Keratinocyte (primary cell): ENCODE data around the gene IGSF1. TPM values are rescaled to one million over a fixed set of nuclear protein-coding genes. Genes with fewer than 3 reads are reported as not detected.

ENCODE experiments used
- DNase-seq: peaks from one replicate; pipeline ENCODE4 v3.0.0-alpha.2; 2011; ENCODE audit warnings: low read depth, missing footprints, low spot score
- FAIRE-seq: peaks from 2 replicates; lab custom pipeline; 2011; peaks lifted over from hg19 to GRCh38; lab: Jason Lieb, UNC
- H2AFZ ChIP-seq: 2 replicates; pipeline ENCODE4 v1.6.0; 2012; ENCODE audit warnings: low read length, control low read depth, inconsistent platforms; ENCODE audit not compliant: control insufficient read depth
- H3K27ac ChIP-seq: 2 replicates; pipeline ENCODE4 v1.5.1; 2011; ENCODE audit warnings: low read length; ENCODE audit not compliant: control insufficient read depth, insufficient read depth
- H3K27me3 ChIP-seq: 3 replicates; pipeline ENCODE4 v1.6.0; 2011; ENCODE audit warnings: low read length; ENCODE audit not compliant: control insufficient read depth, insufficient read depth; ENCODE audit errors: extremely low read depth
- H3K36me3 ChIP-seq, 2 experiments: 2 replicates in 1 of 2; 3 replicates in 1 of 2; pipeline ENCODE4 v1.5.1; 2011; ENCODE audit warnings: low read length in 2 of 2, mild to moderate bottlenecking in 1 of 2; ENCODE audit not compliant: control insufficient read depth in 2 of 2, insufficient read depth in 2 of 2; ENCODE audit errors: extremely low read depth in 1 of 2
- H3K4me1 ChIP-seq: 3 replicates; pipeline ENCODE4 v1.5.1; 2011; ENCODE audit warnings: low read length; ENCODE audit not compliant: control insufficient read depth, insufficient read depth; ENCODE audit errors: extremely low read depth
- H3K4me2 ChIP-seq: 3 replicates; pipeline ENCODE4 v1.6.0; 2011; ENCODE audit warnings: low read depth, low read length; ENCODE audit not compliant: control insufficient read depth, insufficient read depth; ENCODE audit errors: extremely low read depth
- H3K4me3 ChIP-seq, 3 experiments: fragments of 200-600 bp in 1 of 3; sonication (generic) in 1 of 3; 2 replicates in 2 of 3; 3 replicates in 1 of 3; pipeline ENCODE4 v1.5.1; 2011 to 2016; ENCODE audit warnings: low read length in 3 of 3, mild to moderate bottlenecking in 3 of 3, control low read depth in 2 of 3, inconsistent platforms in 1 of 3, low read depth in 1 of 3, mixed read lengths in 1 of 3, mixed run types in 1 of 3, moderate library complexity in 1 of 3; ENCODE audit not compliant: control insufficient read depth in 2 of 3, insufficient read depth in 2 of 3; ENCODE audit errors: extremely low read depth in 1 of 3
- H3K79me2 ChIP-seq: 2 replicates; pipeline ENCODE4 v1.6.0; 2012; ENCODE audit warnings: low read length; ENCODE audit not compliant: control insufficient read depth, insufficient read depth
- H3K9ac ChIP-seq: 3 replicates; pipeline ENCODE4 v1.6.0; 2011; ENCODE audit warnings: low read length; ENCODE audit not compliant: control insufficient read depth, insufficient read depth; ENCODE audit errors: extremely low read depth
- H3K9me1 ChIP-seq: 3 replicates; pipeline ENCODE4 v1.6.0; 2011; ENCODE audit warnings: low read length; ENCODE audit not compliant: control insufficient read depth, insufficient read depth; ENCODE audit errors: extremely low read depth
- H3K9me3 ChIP-seq: 2 replicates; pipeline ENCODE4 v1.5.1; 2012; ENCODE audit warnings: low read depth, low read length; ENCODE audit not compliant: control insufficient read depth
- H4K20me1 ChIP-seq: 3 replicates; pipeline ENCODE4 v1.6.0; 2011; ENCODE audit warnings: low read length; ENCODE audit not compliant: control insufficient read depth, insufficient read depth; ENCODE audit errors: extremely low read depth
- CTCF ChIP-seq, 3 experiments: IDR thresholded peaks in 1 of 3; conservative IDR thresholded peaks in 1 of 3; optimal IDR thresholded peaks in 1 of 3; 2 replicates in 2 of 3; 3 replicates in 1 of 3; pipeline versions ENCODE3 to v1.5.1; 2011; ENCODE audit warnings: low read length in 3 of 3, mild to moderate bottlenecking in 3 of 3, moderate library complexity in 2 of 3, control low read depth in 1 of 3, inconsistent platforms in 1 of 3; ENCODE audit not compliant: insufficient read depth in 2 of 3; ENCODE audit errors: extremely low read depth in 1 of 3
- EZH2 ChIP-seq: IDR thresholded peaks from one replicate; pipeline ENCODE4 v1.6.1; 2012; ENCODE audit warnings: inconsistent platforms, mild to moderate bottlenecking, low read length, moderate library complexity
- dilution Hi-C: fragments of 300-500 bp; cut with MboI; formaldehyde crosslinking; loops from one replicate; pipeline ENCODE4 v1.7.0; 2020; ENCODE audit warnings: low sequenced_read_pairs; ENCODE audit not compliant: extremely low pct_ligation_motif_present
- polyA plus RNA-seq, 5 experiments: library from polyadenylated mRNA; depleted of rRNA in 3 of 5; stranded (reverse) in 3 of 5; stranded (forward) in 1 of 5; unstranded in 1 of 5; fragments of >200 nt; gene quantifications; 1 replicate in 1 of 5; 2 replicates in 3 of 5; 3 replicates in 1 of 5; pipeline versions ENCODE4 v1.2.1 to v1.2.3, GENCODE V29; 2011 to 2012; ENCODE audit warnings: missing spikeins in 2 of 5, low read depth in 1 of 5, low replicate concordance in 1 of 5

The IGSF1 gene
- polyA plus RNA-seq, 1 donor (not counting 4 experiments of a cell fraction or from before 2014, with no cell fraction given) = not detected

GRCh38 chrX:131271274-131271673, 17.8 kb downstream of the IGSF1 start:
- no peak for TF ChIP-seq EZH2
- no peak for TF ChIP-seq CTCF (optimal IDR thresholded peaks at IDR 0.05 in 1 of 3, IDR thresholded peaks at IDR 0.05 in 1 of 3, conservative IDR thresholded peaks at IDR 0.05 in 1 of 3; ENCODE audit: extremely low read depth in 1 of 3, insufficient read depth in 2 of 3, low read length in 3 of 3)
- Histone ChIP-seq H3K9me1 (no peaks in the 10 kb centered on the region), H3K27ac (no peak overlapping the region), H3K79me2 (no peaks in the 10 kb centered on the region), H3K36me3 (no peaks in the 10 kb centered on the region), H3K27me3 (no peaks in the 10 kb centered on the region), H3K4me2 (no peak overlapping the region), H3K9me3 (no peaks in the 10 kb centered on the region), H4K20me1 (no peaks in the 10 kb centered on the region), H3K9ac (no peak overlapping the region), H2AFZ (no peak overlapping the region), H3K4me3 (no peak overlapping the region), H3K4me1 (no peaks in the 10 kb centered on the region)
- dilution Hi-C loops = no loop called here
- FAIRE-seq = no peak
- no peak for DNase-seq

DNA sequence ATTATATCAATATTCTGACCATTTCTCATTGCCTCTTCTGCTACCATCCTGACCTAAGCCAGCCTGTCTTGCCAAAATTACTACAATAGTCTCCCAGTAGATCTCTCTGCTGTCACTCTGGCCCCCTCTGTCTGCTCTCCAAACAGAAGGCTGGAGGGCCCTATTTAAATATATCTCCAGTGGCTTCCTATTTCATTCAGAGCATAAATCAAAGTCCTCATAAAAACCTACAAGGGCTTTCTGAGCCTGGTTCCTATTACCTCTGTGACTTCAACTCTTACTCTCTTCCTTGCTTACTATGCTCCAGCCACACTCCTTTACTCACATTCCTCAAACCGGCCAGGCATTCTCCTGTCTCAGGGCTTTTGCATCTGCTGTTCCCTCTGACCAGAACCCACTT, 19.0 kb downstream of the IGSF1 start:
- Histone ChIP-seq H3K9me1 (no peaks in the 10 kb centered on the region), H2AFZ (no peak overlapping the region), H4K20me1 (no peaks in the 10 kb centered on the region), H3K27ac (no peak overlapping the region), H3K4me1 (no peaks in the 10 kb centered on the region), H3K79me2 (no peaks in the 10 kb centered on the region), H3K27me3 (no peaks in the 10 kb centered on the region), H3K9me3 (no peaks in the 10 kb centered on the region), H3K9ac (no peak overlapping the region), H3K4me3 (no peak overlapping the region), H3K4me2 (no peak overlapping the region), H3K36me3 (no peaks in the 10 kb centered on the region)
- FAIRE-seq (no peak), DNase-seq (no peak)
- TF ChIP-seq CTCF (optimal IDR thresholded peaks at IDR 0.05 in 1 of 3, IDR thresholded peaks at IDR 0.05 in 1 of 3, conservative IDR thresholded peaks at IDR 0.05 in 1 of 3; ENCODE audit: extremely low read depth in 1 of 3, insufficient read depth in 2 of 3, low read length in 3 of 3) (no peak), EZH2 (no peak)
- dilution Hi-C loops = no loop called here
